SK-N-SH treated with all-trans-retinoic acid at 6 μM for 48 hours (cell line): ENCODE results near the gene TICRR.

Experiments used
- BACH2 ChIP-seq: fragments of 250-450 bp; sonication (Bioruptor Pico); IDR thresholded peaks from 2 replicates; pipeline ENCODE4 v1.9.0; 2021; ENCODE audit warnings: mild to moderate bottlenecking, borderline replicate concordance
- ESRRG ChIP-seq: fragments of 250-450 bp; sonication (Bioruptor Pico); IDR thresholded peaks from 2 replicates; pipeline ENCODE4 v1.6.1; 2021; ENCODE audit warnings: mild to moderate bottlenecking
- PATZ1 ChIP-seq: fragments of 250-450 bp; sonication (Bioruptor Pico); IDR thresholded peaks from 2 replicates; pipeline ENCODE4 v1.8.0; 2020; ENCODE audit warnings: mild to moderate bottlenecking, moderate library complexity, borderline replicate concordance
- TSHZ2 ChIP-seq: fragments of 250-450 bp; sonication (Bioruptor Pico); IDR thresholded peaks from 2 replicates; pipeline ENCODE4 v1.5.0; 2020; ENCODE audit warnings: mild to moderate bottlenecking, moderate library complexity
- ZC3H10 ChIP-seq: fragments of 250-450 bp; sonication (Bioruptor Pico); IDR thresholded peaks from 2 replicates; pipeline ENCODE4 v1.5.1; 2021; ENCODE audit warnings: mild to moderate bottlenecking, moderate library complexity
- ZFP30 ChIP-seq: fragments of 450-650 bp; formaldehyde crosslinking; IDR thresholded peaks from 2 replicates; pipeline ENCODE4 v1.5.0; 2022; ENCODE audit warnings: mild to moderate bottlenecking, moderate library complexity
- ZNF70 ChIP-seq: fragments of 450-650 bp; formaldehyde crosslinking; IDR thresholded peaks from 2 replicates; pipeline ENCODE4 v1.5.0; 2020; ENCODE audit warnings: mild to moderate bottlenecking, moderate library complexity

GRCh38 chr15:89611317-89611716 lies 36.0 kb downstream of the TICRR start:
- TF ChIP-seq PATZ1 (CRISPR knock-in tag) (no peak), ZNF70 (CRISPR knock-in tag) (no peak), ZFP30 (no peak), ZC3H10 (no peak), TSHZ2 (CRISPR knock-in tag) (no peak), BACH2 (CRISPR knock-in tag) (no peak), ESRRG (no peak)
